GM12865 (cell line): ENCODE data around the gene HS6ST3.

Experiments
- DNase-seq: peaks from one replicate; pipeline ENCODE4 v3.0.0; 2010; ENCODE audit warnings: low read depth
- H3K4me3 ChIP-seq: 2 replicates; pipeline ENCODE4 v1.5.1; 2011; ENCODE audit warnings: mild to moderate bottlenecking, low read depth, low read length, control low read depth
- CTCF ChIP-seq: IDR thresholded peaks from 2 replicates; pipeline ENCODE4 v1.5.1; 2011; ENCODE audit warnings: low read length, control low read depth, low read depth, inconsistent platforms; ENCODE audit not compliant: insufficient read depth; ENCODE audit errors: missing control alignments

Gene HS6ST3

GRCh38 chr13:96481482-96481881 is 391.6 kb downstream of the HS6ST3 start:
- TF ChIP-seq CTCF, result no peak
- no peak overlapping the region for H3K4me3 ChIP-seq
- no peak for DNase-seq

GRCh38 chr13:96490496-96490989 is 400.6 kb downstream of the HS6ST3 start:
- no peak for DNase-seq
- no peak for TF ChIP-seq CTCF
- H3K4me3 ChIP-seq, result no peak overlapping the region

GRCh38 chr13:96491103-96491502 is 401.2 kb downstream of the HS6ST3 start:
- H3K4me3 ChIP-seq, result no peak overlapping the region
- no peak for DNase-seq
- TF ChIP-seq CTCF, result no peak

- no peak overlapping the region for H3K4me3 ChIP-seq
- DNase-seq, result no peak
- no peak for TF ChIP-seq CTCF
Measured at GRCh38 chr13:96492766-96493165, 402.9 kb downstream of the HS6ST3 start.

GRCh38 chr13:96499656-96500055 is 409.7 kb downstream of the HS6ST3 start:
- no peak for TF ChIP-seq CTCF
- no peak for DNase-seq
- H3K4me3 ChIP-seq, result no peak overlapping the region

- H3K4me3 ChIP-seq, result no peak overlapping the region
- DNase-seq, result peak; percentile 4
- TF ChIP-seq CTCF, result no peak
Measured at GRCh38 chr13:96500953-96501352, 411.0 kb downstream of the HS6ST3 start.

- TF ChIP-seq CTCF, result no peak
- no peak for DNase-seq
- H3K4me3 ChIP-seq, result no peak overlapping the region
Measured at GRCh38 chr13:96503481-96503880, 413.6 kb downstream of the HS6ST3 start.
